ENCODE measurements around the gene SPAG8. TPM values are rescaled to one million over a fixed set of nuclear protein-coding genes. Genes with fewer than 3 reads are reported as not detected.

The SPAG8 gene
- total and polyA plus RNA-seq, 10 of the 15 experiments (the other 5 are each of a cell fraction or from before 2014, with no cell fraction given) = 0.40 to 1.1 (median 0.72) TPM

GRCh38 chr9:35813434-35814105 is 1.5 kb upstream of the SPAG8 start (continued):
- TF ChIP-seq RCOR1 (conservative IDR thresholded peaks at IDR 0.05; ENCODE audit: low read depth, low read length) (no peak), CREB1 (IDR thresholded peaks at IDR 0.05; ENCODE audit: low read depth) (no peak)

DNA sequence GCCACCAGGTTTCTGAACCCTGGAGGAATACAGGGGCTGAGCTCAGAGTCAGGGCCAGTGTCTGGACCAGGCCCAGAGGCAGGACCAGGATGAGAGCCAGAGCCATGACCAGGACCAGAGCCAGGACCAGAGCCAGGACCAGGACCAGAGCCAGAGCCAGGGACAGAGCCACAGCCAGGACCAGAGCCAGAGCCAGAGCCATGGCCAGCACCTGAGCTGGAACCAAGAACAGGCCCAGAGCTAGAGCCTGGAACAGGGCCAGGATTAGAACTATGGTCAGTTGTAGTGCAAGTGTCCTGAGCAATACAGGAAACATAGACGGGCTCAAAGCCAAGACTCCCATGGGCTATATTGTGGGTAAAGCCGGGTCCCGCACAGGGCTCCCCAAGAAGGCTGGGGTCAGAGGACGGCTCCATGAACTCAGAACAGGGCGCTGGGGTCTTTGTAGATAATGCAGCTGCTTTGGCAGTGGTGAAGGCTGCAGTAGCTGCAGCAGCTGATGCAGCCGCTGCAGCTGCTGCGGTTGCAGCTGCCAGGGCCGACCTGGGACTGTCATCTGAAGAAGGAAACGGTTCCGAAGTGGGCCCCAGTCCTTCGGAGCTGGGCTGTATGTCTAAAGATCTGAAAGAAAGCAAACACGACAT is 559 bp downstream of the SPAG8 start:
- BruUV-seq (replicated peaks) = no TSS peak
- ChIA-PET RAD21 (ENCODE audit: unreplicated experiment) (interaction anchor here (0.6 to 1.9 kb wide), 13 partner anchors 14 to 344 kb away, joined by 3 to 10 read pairs (median 4); partner anchors contain the start of genes CCDC107, CREB3, FAM221B and RMRP), POLR2A (interaction anchor here (1.1 to 2.5 kb wide), 8 partner anchors 10 to 150 kb away, joined by 3 to 12 read pairs (median 4); partner anchors contain the start of genes CREB3, GBA2, RGP1 and TLN1), CTCF (interaction anchor here (0.7 to 4.8 kb wide), 17 partner anchors 12 to 379 kb away, joined by 3 to 51 read pairs (median 4); partner anchors contain the start of genes CLTA, CREB3, FAM221B and TLN1), SMC1A (ENCODE audit: uncharacterized antibody, unreplicated experiment) (interaction anchor here (0.5 to 3.9 kb wide), 18 partner anchors 16 to 243 kb away, joined by 3 to 26 read pairs (median 4); partner anchors contain the start of genes CREB3, FAM221B, GBA2 and RGP1)
- no peak for FAIRE-seq
- no peaks in the 10 kb centered on the region for H3K9me3 ChIP-seq (replicated peaks; ENCODE audit: control insufficient read depth, insufficient read depth, low read length)
- no peak for TF ChIP-seq POLR2A (IDR thresholded peaks at IDR 0.05; ENCODE audit: low read depth, low read length)
- no peak for TF ChIP-seq NR2C1 (IDR thresholded peaks at IDR 0.05)
- TF ChIP-seq FOXM1 (IDR thresholded peaks at IDR 0.05; ENCODE audit: low read depth, low read length) = 0 out of 2 replicates have a peak, but pooled peaks have one; percentile 7
- no peak for TF ChIP-seq RBBP5 (conservative IDR thresholded peaks at IDR 0.05)
- no peak for TF ChIP-seq MLLT1 (IDR thresholded peaks at IDR 0.05)
- no peak for TF ChIP-seq EZH2 (IDR thresholded peaks at IDR 0.05; ENCODE audit: borderline replicate concordance, control insufficient read depth, low read depth, low read length)
- TF ChIP-seq MTA3 (IDR thresholded peaks at IDR 0.05; ENCODE audit: borderline replicate concordance, low read length) = no peak
- peak; percentile 83 for TF ChIP-seq TCF12 (IDR thresholded peaks at IDR 0.05; ENCODE audit: low read depth, low read length)
- TF ChIP-seq ZNF622 (IDR thresholded peaks at IDR 0.05) = no peak
- no peak for TF ChIP-seq NFYB (IDR thresholded peaks at IDR 0.05; ENCODE audit: insufficient read depth, low read depth, low read length)
- no peak for TF ChIP-seq IRF5 (IDR thresholded peaks at IDR 0.05; ENCODE audit: borderline replicate concordance)
- TF ChIP-seq ZBED1 (IDR thresholded peaks at IDR 0.05; ENCODE audit: borderline replicate concordance) = no peak
- intact Hi-C loops (cut with micrococcal nuclease; ENCODE audit: unreplicated experiment) (loop anchor here (10.0 kb wide), 2 partner anchors 207 to 697 kb away; partner anchors contain the start of genes ATOSB and TESK1), in situ Hi-C loops (cut with MboI) (loop anchor here (10.0 kb wide), 1 partner anchor 707 kb away; the partner anchor contains the start of gene STOML2)
- WGBS (ENCODE audit: insufficient coverage, insufficient replicate concordance, low lambda C conversion rate, missing lambda C conversion rate) = 8% methylated on average over 12 of the region's 12 CpGs
- H3K9ac ChIP-seq (ENCODE audit: control insufficient read depth, insufficient read depth, low read length) = peak overlapping the region; percentile 47
- no peak for DNase-seq (ENCODE audit: low read depth, low spot score)
- ATAC-seq = no peak
- peak overlapping the region; percentile 57 for H3K27ac ChIP-seq (ENCODE audit: control insufficient read depth, insufficient read depth)
- H3K79me2 ChIP-seq (ENCODE audit: control insufficient read depth, insufficient read depth, low read length) = peaks cover 3% of the 10 kb centered on the region
- H3K27me3 ChIP-seq (replicated peaks in 1 of 2; ENCODE audit: control insufficient read depth in 2 of 2, insufficient read depth in 2 of 2, low read length in 1 of 2) = no peaks in the 10 kb centered on the region
- H2AFZ ChIP-seq (ENCODE audit: control insufficient read depth, low read depth, low read length) = peak overlapping the region; percentile 99
- H3K4me1 ChIP-seq (ENCODE audit: control insufficient read depth, insufficient read depth, low read length) = peaks cover 33% of the 10 kb centered on the region
- H4K20me1 ChIP-seq (ENCODE audit: control insufficient read depth, insufficient read depth) = no peaks in the 10 kb centered on the region
- peak overlapping the region; percentile 98 for H3K4me2 ChIP-seq (ENCODE audit: control insufficient read depth, insufficient read depth)
- peak overlapping the region; percentile 43; the same call in 1 of the 2 replicates for H3K4me3 ChIP-seq
- H3K36me3 ChIP-seq (ENCODE audit: control insufficient read depth in 2 of 2, insufficient read depth in 2 of 2, low read length in 1 of 2) = peaks cover 5 to 13% of the 10 kb centered on the region in 2 experiments

All from GM12878 (cell line).